Body of pancreas (tissue), 4 donors: ENCODE measurements around the gene MAPK10.

Experiments
- POLR2A ChIP-seq, 3 donors: fragments of 450-650 bp; IDR thresholded peaks; one replicate each; pipeline ENCODE4 v1.6.1; 2016; ENCODE audit warnings: antibody characterized with exemption in 3 of 3, mild to moderate bottlenecking in 2 of 3
- TF ChIP-seq, protein P1 (sequence below), 7 experiments: fragments of 450-650 bp in 4 of 7; fragments of 200-600 bp in 3 of 7; sonication (generic) in 3 of 7; IDR thresholded peaks; one replicate each; pipeline ENCODE4 v1.5.1; 2016 to 2019; ENCODE audit warnings: antibody characterized with exemption in 7 of 7

DNA sequence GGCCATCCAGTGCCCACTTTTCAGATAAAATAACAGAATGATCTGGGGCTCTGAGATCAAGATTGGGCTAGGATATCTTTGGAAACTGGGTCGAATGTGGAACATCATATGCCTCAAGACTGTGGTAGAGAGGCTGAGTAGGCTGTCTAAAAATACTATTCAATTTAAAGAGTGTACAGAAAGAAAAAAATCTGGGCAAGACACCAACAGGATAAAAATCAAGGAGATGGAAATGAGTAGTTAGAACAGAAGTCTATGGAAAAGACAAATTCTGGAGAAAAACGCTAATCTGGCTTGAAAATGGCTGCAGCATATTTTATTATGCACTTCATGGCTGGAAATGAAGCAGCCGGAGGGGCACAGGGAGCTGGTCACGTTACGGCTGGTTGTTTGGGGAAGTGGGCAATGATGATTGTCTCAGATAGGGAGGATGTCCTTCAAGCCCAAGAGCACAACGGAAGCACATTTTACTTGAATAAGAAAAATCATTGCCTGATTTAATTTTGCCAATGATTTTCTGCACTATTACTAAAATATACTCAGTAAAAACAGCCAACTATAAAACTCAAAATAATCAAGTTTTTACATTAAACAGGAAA is 27.1 kb upstream of the MAPK10 start:
- TF ChIP-seq, protein P1, sequence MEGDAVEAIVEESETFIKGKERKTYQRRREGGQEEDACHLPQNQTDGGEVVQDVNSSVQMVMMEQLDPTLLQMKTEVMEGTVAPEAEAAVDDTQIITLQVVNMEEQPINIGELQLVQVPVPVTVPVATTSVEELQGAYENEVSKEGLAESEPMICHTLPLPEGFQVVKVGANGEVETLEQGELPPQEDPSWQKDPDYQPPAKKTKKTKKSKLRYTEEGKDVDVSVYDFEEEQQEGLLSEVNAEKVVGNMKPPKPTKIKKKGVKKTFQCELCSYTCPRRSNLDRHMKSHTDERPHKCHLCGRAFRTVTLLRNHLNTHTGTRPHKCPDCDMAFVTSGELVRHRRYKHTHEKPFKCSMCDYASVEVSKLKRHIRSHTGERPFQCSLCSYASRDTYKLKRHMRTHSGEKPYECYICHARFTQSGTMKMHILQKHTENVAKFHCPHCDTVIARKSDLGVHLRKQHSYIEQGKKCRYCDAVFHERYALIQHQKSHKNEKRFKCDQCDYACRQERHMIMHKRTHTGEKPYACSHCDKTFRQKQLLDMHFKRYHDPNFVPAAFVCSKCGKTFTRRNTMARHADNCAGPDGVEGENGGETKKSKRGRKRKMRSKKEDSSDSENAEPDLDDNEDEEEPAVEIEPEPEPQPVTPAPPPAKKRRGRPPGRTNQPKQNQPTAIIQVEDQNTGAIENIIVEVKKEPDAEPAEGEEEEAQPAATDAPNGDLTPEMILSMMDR (IDR thresholded peaks at IDR 0.05): no peak
- TF ChIP-seq POLR2A (IDR thresholded peaks at IDR 0.05): no peak
